NCI-H82 treated with DMSO at 0.1 percent for 48 hours (cell line): Measurements from ENCODE around the gene ANO4.

ENCODE experiments used
- DNase-seq: peaks from one replicate; lab custom pipeline; 2025; ENCODE audit not compliant: unreplicated experiment; lab: John Stamatoyannopoulos, UW

Gene ANO4

DNA sequence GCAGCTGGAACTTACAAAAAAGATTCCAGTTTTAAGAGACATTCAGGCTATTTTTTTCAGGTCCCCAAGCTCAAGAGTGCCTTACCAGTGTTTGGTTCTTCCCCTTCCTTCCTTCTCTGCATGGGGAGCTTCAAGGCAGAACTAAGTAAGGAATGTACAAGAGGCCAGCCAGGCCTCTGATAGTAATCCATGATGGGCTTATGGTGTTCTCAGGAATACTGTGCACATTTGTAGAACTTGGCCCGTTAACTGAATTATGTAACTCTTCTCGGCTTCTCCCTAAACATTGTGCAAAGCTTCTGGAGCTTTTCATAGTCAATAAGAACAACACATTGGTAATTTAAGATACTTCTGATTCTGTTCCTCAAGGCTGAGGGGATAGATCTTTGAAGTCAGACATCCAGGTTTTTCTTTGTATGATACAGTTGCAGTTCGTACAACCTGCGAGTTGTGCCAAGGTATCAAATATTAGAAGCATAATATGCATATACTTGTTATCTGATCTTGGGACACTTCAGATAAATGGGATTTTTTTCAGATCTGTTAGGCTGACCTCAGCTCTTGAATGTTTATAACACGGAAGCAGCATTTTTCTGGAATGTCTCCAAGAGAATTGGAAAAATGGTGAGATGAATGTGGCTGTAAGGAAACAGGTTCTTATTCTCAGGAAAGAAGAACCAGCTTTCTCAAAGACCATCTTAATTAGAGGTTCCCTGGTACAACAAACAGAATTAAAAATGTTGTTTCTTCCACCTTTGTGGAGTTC is 148.6 kb downstream of the ANO4 start:
- no peak for DNase-seq

DNA sequence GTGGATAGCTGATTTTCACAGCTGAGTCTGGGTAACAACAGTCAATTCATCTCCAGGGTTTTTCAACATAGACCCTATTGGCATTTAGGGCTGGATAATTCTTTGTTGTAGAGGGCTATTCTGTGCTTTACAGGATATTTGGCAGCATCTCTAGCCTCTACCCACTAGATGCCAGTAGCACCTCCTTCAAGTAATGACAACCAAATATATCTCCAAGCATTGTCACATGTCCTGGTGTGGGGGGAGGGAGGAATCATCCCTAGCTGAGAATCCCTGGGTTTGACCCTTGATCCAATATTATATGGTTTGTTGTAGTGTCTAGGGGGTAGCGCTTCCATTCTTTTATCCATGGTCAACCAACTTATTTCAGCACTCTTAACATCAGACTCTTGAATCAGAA is 157.2 kb downstream of the ANO4 start:
- no peak for DNase-seq

- DNase-seq: no peak
Measured at GRCh38 chr12:100953217-100953616, 158.6 kb downstream of the ANO4 start.

- no peak for DNase-seq
Measured at GRCh38 chr12:100953677-100954076, 159.1 kb downstream of the ANO4 start.

GRCh38 chr12:100954118-100954517 is 159.5 kb downstream of the ANO4 start:
- no peak for DNase-seq

GRCh38 chr12:100955139-100955538 is 160.6 kb downstream of the ANO4 start:
- DNase-seq: no peak

DNA sequence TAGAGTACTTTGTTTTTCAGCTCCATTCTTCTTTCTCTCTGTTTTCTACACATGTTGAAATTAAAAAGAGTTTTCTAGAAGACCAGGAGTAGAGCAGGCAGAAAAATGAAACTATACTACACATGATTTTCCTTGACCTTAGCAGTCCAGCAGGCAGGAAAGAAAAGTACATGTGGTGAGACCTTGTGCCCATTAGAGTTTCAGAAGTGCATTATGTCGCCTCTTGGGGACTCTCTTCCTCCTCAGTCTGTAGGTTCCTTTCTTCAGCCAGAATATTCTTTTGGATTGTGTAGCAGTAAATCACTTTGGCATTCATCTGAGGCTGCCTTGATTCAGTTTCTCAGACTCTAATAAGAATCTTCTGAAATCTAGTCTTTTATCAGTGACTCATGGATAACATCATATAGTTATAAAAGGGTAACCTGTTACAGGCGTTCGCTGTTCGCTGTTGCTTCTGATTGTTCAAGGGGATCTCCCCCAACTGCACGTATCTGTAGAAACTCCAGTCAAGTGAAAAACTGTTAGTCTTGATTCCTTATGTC is 161.8 kb downstream of the ANO4 start:
- no peak for DNase-seq

DNA sequence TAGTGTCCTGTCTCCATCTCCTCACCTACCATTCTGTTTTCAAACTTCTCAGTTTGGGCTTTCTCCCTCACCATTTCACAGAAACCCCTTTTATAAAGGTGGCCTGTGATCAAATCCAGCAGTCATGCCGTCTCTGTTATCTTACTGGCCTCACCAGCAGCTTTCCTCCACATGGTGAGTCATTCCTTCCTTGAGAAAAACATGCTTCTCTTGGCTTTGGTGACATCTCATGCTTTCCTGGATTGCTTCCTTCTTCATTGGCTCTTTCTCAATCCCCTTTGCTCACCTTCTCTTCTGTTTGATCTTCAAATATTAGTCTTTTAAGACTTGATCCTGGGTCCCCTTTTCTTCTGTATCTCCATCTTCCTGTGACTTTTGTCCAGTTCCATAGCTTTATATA is 164.9 kb downstream of the ANO4 start:
- DNase-seq: no peak

DNA sequence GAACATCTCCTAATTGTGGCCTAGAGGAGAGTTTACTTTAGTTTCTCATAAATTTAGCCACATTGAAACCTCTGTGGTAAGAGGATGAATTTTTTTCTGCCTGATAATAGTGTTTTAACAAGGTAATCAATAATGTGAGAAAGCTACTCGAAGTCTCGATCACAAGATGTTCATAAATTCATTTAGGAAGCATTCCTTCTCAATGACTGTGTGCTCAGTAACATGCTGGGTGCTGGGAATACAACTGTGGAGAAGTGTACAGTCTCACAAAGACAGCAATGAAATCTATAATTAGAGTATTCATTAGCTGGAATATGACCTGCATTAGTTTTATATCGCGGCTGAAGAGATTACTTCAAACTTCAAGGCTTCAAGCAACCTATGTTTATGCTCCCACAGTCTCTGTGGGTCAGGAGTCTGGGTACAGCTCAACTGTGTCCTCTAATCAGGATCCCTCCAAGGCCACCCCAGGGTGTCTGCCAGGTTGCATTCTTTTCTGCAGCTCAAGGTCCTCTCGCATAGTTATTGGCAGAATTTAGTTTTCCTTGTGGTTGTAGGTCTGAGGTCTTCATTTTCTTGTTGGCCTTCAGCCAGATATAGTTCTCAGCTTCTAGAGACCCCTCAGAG is 167.6 kb downstream of the ANO4 start:
- no peak for DNase-seq

DNA sequence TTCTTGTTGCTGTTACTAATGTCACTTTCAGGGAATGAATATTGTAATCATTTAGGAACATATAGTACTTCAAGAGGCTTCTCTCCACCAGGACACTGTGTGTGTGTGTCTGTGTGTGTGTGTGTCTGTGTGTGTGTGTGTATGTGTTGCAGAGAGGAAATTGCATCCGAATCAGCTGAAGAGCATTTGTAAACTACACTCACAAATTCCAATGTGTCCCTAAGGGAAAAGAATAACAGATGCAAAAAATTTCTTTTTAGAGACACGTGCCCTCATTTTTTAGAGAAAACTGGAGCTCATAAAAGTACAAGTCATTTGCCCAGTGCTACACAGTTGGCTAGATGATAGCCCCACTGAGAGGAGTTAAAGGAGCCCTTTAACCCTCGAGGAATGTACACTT is 168.8 kb downstream of the ANO4 start:
- no peak for DNase-seq

GRCh38 chr12:100964028-100964427 is 169.5 kb downstream of the ANO4 start:
- DNase-seq: no peak

DNA sequence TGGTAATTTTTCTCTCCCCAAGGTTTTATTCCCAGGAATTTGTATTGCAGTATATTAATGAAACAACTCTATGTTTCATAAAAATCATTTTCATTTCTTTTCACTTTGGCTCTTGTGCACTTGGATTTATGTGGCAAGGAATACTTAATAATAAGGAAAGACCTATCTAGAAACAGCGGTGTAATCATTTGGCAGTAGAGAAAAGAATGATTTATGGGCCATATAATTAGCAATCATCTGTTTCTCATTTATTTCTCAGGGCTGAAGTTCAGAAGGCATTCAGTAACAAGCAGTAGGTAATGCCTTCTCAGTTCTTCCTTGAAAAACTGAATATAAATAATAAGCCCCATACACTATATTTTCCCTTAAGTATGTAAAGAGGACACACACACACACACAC is 172.6 kb downstream of the ANO4 start:
- DNase-seq: no peak

- no peak for DNase-seq
Measured at GRCh38 chr12:100970894-100971293, 176.3 kb downstream of the ANO4 start.

DNA sequence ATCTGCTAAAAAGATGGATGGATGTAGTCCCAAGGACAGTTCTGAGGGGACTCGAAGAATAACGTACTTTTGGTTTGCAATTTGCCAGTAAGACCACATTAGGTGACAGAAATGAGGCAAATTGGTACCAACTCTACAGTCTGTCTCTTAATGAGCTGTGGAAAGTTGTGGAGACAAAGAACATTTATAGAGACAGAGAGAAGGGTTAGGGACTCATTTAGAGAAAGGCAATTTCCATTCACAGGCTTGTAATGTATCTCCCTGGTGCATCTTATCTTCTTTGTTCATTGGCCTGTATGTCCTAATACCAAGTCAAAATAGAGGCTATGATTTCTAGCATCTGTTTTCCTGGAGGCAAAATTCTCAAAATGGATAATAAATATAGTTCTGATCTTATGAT is 177.5 kb downstream of the ANO4 start:
- no peak for DNase-seq

GRCh38 chr12:100974341-100974740 is 179.8 kb downstream of the ANO4 start:
- DNase-seq: no peak

GRCh38 chr12:100974747-100975146 is 180.2 kb downstream of the ANO4 start:
- no peak for DNase-seq

DNA sequence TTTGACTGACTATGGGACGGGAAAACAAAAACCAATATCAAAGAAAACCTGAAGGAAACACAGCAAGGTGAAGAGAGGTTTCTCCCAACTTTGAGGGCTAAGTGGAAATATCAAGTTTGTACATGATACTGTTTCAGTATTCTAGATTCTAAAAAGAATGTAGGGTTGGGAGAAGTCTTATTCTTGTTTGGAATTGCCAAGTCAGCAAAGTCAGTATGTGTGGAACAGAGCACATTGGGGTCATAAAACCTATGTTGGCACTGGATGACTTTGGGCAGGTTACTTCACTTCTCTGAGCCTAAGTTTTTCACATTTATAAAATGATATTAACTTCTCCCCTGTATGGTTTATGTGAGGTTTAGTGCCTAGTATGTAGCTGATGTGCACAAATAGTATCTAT is 182.2 kb downstream of the ANO4 start:
- DNase-seq: no peak

DNA sequence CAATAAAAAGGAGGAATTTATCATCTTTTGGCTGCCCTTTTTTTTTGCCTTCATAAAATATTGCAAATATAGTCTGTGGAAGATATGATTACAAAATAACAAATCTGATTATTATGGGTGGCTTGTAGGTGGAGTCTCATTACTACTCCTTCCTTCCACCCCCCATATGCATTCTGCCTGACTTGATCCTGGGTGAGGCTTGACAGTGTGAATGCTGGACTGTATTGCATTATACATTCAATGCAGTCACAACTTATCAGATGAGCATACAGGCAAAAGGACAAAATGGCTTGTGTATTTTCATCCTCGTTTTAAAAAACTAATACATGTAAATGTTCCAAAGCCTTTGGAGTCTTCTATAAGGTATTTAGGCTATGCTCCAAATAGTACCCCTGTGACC is 186.3 kb downstream of the ANO4 start:
- no peak for DNase-seq

- DNase-seq: no peak
Measured at GRCh38 chr12:100982511-100983183, 188.1 kb downstream of the ANO4 start.

GRCh38 chr12:100984796-100985195 is 190.2 kb downstream of the ANO4 start:
- DNase-seq: no peak

DNA sequence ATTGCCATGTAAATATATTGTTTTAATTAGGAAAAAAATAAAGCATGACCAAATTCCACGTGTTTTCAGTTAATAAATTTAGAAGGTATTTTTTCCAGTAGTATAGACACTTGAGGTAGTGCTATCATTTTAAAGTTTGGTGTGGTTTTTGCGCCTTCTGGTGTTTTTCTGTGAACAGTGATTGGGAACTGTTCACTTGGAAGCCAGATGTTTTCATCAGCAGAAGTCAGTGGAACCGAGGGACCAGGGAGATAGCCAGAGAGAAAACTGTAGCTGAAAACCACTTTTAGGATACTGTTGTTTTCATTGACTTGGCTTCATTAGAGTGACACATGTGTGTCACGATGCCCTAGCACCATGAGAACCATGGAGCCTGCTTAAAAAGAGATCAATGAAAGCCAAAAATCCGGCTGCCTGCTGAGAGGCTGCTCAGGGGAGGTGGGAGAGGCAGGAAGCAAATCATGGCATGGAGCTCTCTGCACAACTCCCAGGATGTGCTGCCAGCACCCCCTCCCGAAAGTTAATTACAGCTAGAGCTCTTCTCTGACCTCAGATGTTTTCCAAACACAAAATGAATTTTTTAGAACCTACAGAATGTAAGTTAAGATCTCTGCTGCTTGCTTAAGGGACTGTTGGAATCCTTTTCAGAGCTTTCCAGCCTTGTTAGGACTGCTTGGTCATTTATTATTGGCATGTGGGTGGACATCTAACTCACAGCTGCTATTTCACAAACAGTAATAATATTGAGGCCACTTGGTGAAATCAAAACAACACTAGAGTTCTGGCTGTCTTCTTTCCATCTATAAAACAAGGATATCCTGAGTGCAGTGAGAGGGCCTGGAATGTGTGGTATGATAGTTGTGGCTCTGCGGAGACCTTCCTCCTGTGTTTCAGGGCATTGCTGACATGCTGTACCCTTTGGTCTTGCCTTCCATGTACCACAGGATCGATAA is 192.3 kb downstream of the ANO4 start:
- DNase-seq: no peak
